ENCODE data around the gene XPNPEP1.

Gene XPNPEP1

DNA sequence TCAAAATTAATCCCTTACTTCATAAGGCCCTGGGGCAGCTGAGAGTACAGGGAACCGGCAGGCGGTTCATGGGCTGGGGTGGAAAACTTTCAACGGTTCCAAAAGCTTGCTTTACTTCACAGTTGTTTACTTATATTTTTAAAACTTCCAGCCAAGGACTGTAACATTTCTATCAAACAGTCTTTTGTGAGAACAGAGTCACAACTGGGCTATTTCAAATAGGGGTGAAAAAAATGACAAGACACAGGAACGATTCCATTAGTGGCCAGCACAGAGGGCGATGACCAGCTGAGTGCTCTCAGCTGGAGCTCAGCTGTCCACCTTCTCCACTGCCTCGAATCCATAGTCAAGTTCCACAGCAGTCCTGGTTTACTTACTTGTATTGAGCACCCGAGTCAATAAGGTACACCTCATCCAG, 48.2 kb downstream of the XPNPEP1 start:
- in situ Hi-C loops (cut with MboI; ENCODE audit: low sequenced_read_pairs, unreplicated experiment), result no loop called here
- TF ChIP-seq CTCF (IDR thresholded peaks at IDR 0.05; ENCODE audit: borderline replicate concordance, control extremely low read depth, extremely low read depth, insufficient read depth, missing control alignments), result no peak
- DNase-seq (ENCODE audit: low spot score), result no peak

DNA sequence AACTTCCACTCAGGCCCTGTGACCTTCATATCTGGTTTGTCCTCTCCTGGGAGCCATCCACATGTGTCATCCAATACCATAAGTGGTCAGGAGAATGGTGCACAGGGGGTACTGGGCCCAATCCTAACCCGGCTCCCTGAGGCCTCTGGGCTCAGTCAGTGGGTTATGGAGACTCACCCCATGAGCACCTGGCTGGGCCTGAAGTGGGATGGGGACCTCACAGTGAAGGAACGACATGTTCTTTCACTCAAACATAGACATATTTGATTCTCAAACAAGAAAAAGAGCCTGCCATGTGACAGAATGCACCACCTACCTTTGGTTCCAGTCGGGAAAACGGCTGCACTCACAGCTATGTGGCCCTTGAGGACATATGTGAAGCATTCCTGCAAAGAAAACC, 51.8 kb downstream of the XPNPEP1 start:
- no peak for TF ChIP-seq CTCF (IDR thresholded peaks at IDR 0.05; ENCODE audit: borderline replicate concordance, control extremely low read depth, extremely low read depth, insufficient read depth, missing control alignments)

DNA sequence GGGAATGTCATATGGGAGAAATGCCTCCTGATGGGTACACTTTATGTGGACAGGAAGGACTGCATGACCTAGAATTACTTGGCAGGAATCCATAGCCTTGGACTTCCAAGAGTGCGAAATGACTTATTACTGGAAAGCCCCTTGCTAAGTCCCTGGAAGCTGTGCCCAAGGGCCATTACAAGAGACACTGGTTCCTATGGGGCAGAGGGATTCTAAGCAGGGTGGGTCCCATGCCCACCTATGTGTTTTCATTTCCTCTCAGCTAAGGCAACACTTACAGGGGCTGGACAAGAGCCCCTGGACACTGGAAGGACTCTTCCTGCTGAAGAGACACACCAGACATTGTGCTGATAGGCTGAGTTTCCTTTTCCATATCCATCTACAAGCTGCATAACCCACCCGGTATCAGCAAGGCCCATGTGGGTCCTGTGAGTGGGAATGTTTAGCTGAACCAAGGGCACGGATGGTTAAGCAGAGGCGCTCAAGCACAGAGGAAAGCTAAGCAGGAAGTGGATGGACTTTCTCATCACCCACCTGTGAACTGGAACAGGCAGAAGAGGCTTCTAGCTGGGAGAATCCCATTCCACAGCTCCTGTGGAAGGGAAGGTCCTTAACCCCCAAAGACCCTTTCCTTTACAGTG, 56.2 kb downstream of the XPNPEP1 start:
- no peak for TF ChIP-seq CTCF (IDR thresholded peaks at IDR 0.05; ENCODE audit: borderline replicate concordance, control extremely low read depth, extremely low read depth, insufficient read depth, missing control alignments)
- DNase-seq (ENCODE audit: low spot score), result no peak
- in situ Hi-C loops (cut with MboI; ENCODE audit: low sequenced_read_pairs, unreplicated experiment), result no loop called here

More for the DNA sequence above, 51.8 kb downstream of the XPNPEP1 start:
- no peak for DNase-seq (ENCODE audit: low spot score)
- in situ Hi-C loops (cut with MboI; ENCODE audit: low sequenced_read_pairs, unreplicated experiment), result no loop called here

GRCh38 chr10:109866168-109866994, 56.9 kb downstream of the XPNPEP1 start:
- in situ Hi-C loops (cut with MboI; ENCODE audit: low sequenced_read_pairs, unreplicated experiment), result no loop called here
- DNase-seq (ENCODE audit: low spot score), result no peak
- no peak for TF ChIP-seq CTCF (IDR thresholded peaks at IDR 0.05; ENCODE audit: borderline replicate concordance, control extremely low read depth, extremely low read depth, insufficient read depth, missing control alignments)

DNA sequence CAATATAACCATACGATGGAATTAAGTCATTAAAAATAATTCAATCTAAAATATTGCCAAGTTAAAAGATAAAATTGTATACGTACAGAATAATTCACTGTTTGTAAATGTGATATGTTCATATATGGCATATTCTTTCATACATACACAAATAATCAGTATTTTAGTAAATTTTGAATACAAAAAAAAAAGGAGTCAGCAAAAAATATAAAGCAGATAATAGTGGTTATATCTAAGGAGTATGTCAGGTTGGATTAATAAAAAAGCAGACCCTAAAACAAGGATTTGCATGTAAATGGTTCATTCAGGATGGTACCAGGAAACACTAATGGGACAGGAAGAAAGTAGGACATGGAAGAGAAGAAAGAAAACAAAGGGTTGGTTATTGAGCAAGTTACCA, 59.5 kb downstream of the XPNPEP1 start:
- TF ChIP-seq CTCF (IDR thresholded peaks at IDR 0.05; ENCODE audit: borderline replicate concordance, control extremely low read depth, extremely low read depth, insufficient read depth, missing control alignments), result no peak
- DNase-seq (ENCODE audit: low spot score), result no peak
- in situ Hi-C loops (cut with MboI; ENCODE audit: low sequenced_read_pairs, unreplicated experiment), result no loop called here

DNA sequence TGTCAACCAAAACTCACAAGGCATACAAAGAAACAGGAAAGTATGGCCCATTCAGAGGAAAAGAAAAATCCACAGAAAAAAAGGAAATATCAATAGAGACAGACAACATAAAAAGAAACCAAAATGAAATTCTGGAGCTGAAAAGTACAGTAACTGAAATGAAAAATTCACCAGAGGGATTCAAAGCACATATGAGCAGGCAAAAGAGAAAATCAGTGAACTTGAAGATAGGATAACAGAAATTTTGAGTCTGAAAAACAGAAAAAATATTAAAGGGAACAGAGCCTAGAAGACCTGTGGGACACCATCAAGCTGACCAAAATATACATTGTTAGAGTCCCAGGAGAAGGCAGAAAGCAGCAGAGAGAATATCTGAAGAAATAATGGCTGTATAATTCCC, 60.6 kb downstream of the XPNPEP1 start:
- DNase-seq (ENCODE audit: low spot score), result no peak
- in situ Hi-C loops (cut with MboI; ENCODE audit: low sequenced_read_pairs, unreplicated experiment), result no loop called here
- no peak for TF ChIP-seq CTCF (IDR thresholded peaks at IDR 0.05; ENCODE audit: borderline replicate concordance, control extremely low read depth, extremely low read depth, insufficient read depth, missing control alignments)

Data from GM13976 (cell line).